NK-92 treated with Interleukin-12 subunit alpha and Interleukin-12 subunit beta, amount 100 ng/mL, for 24 hours (cell line): Measurements from ENCODE around the gene SGSH.
"Not testable (repeated sequence)": the region's sequence is repeated elsewhere in the genome, so short reads cannot be mapped to it uniquely, and the experiment has no call there.

Experiments used
- DNase-seq: peaks from one replicate; lab custom pipeline; 2025; lab: John Stamatoyannopoulos, UW

Gene SGSH

DNA sequence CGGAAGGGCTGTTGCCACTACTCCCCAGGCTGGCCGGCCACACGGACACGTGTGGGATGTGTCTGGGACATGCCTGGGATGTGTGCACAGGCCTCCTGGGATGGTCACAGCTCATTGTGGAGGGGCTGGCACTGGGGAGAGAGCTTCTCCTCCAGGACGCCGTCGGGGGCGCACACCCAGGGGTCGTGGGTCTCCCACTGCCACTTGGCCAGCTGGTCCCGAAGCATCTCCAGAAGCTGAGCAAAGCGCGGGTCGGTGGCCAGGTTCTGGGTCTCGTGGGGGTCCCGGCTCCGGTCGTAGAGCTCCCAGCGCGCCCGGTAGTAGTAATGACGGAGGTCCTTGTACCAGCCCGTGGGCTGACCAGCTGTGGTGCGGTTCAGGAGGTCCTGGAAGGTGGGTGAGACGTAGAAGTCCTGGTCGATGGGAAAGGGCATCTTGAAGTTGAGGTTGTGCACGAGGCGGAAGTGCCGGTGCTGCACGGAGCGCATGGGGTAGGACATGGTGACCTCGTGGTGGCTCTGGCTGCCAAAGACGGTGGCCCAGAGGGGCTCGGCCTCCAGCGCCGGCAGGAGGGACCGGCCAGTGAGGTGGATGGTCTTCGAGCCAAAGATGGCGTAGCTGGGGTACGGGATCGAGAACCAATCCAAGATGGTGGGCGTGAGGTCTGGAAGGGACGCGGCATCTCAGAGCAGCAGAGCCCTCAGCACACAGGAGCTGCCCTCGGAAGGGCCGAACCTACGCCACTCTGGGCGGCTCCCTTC, 9.6 kb downstream of the SGSH start:
- DNase-seq = no peak

DNA sequence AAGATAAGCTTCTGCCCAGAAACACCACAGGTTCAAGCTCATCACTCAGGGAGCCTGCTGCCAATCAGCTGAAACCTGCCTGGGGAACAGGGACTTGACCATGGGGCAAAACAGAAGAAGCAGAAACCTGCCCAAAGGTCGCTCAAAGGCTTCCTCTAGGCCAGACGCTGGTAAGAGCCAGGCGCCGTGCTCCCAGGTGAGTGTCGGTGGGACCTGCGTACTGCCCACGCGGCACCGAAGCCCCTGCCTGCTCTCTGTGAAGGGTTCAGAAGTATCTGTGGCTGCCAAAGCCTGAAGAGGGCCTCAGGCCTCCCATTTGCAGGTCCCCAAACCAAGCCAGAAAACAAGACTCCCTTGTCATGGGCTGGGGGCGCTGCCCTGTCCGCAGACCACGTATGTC, 10.4 kb downstream of the SGSH start:
- DNase-seq = no peak

DNA sequence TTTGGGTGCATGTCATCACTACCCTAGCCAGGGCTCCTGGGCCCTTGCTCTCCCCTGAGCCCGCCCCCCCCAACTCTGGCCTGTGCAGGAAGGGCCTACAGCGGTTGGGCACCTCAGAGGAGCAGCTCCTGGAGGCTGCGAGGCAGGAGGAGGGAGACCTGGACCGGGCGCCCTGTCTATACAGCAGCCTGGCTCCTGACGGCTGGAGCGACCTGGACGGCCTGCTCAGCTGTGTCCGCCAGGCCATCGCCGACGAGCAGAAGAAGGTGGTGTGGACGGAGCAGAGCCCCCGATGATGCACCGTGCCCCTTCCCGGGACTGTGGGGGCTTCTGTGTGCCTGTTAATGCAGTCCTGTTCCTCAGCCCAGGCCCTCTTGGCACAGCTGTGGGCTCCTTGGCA, 12.1 kb downstream of the SGSH start:
- no peak for DNase-seq

DNA sequence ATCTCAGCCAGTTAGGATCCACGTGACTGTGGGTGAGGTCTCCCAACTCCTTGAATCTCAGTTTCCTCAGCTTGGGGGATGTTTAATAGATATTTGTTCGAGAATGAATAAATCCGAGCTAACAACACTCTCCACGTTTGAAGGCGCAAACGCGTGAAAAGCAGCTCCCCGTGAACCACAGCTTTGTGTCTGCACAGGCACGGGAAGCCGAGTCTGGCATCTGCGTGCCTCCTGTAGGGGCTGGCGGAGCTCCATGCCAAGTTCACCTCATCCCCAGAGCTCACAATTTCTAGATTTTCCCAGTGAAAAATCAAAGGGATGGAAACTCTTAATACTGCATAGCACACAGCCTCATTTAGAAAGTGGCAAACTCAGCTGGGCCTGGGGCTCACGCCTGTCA, 14.3 kb downstream of the SGSH start:
- no peak for DNase-seq

DNA sequence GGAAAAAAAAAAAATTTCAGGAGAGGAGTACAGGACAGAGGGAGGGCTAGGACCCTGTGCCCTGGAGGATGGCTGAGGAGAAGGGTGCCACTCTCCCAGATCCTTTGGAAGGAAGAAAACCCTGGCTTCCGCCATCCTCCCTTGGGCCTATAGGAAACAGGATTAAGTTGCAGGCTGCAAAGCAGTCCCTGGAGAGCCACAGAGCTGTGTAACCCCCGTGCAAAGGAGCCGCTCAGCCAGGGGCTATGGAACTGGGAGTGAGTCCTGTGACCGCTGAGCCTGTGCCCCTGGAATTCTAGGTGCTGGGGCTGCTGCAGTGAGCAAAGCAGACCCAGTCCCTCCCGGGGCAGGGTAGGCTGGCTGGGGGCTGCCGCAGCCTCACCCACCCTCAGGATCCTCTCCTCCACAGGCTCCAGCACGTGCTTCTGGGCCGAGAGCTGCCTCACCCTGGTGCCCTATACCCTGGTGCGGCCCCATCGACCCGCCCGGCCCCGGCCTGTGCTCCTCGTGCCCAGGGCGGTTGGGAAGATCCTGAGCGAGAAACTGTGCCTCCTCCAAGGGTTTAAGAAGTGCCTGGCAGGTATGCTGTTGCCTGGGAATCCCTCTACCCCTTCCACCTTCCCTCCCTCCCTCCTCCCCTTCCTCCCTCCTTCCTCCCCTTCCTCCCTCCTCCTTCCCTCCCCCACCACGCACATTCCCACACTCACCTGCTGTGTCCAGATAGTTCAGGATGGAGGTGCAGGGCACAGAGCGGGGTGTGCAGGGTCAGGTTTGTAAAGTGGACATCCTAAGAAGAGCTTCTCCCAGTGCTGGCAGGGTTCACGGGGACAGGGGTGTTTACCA, 15.3 kb downstream of the SGSH start:
- no peak for DNase-seq

DNA sequence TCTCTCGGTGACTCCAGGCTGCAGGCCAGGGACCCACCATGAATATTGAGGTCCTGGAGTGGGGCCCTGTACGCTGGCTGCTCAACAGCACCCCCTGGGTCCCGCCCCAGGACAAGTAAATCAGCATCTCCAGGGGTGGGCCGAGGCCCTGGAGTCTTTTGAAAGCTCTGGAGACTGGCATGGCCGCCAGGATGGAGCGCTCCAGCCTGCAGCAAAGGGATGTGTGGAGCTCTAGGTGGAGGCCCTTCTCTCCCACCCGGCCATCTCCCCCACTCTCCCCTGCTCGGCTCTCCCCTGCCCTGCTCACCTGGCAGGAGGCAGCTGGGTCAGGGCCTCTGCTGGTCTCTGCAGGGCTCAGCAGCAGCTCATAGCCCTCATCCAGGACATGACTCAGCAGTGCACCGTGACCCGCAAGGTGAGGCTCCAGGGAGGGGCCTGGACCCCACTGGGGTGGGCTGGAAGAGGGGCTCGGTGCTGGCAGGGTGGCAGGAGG, 16.6 kb downstream of the SGSH start:
- DNase-seq = no peak

DNA sequence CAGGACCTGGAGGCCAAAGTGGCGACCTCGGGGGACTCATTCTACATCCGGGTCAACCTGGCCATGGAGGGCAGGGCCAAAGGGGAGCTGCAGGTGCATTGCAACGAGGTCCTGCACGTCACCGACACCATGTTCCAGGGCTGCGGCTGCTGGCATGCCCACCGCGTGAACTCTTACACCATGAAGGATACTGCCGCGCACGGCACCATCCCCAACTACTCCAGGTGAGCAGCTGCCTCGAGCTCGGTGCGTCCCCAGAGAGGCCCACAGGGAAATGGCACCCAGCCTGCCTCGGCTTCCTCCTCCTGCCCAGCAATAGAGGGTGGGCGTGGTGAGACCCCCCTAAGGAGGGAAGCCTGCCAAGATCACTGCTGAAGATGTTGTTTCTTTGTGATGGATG, 17.9 kb downstream of the SGSH start:
- no peak for DNase-seq

DNA sequence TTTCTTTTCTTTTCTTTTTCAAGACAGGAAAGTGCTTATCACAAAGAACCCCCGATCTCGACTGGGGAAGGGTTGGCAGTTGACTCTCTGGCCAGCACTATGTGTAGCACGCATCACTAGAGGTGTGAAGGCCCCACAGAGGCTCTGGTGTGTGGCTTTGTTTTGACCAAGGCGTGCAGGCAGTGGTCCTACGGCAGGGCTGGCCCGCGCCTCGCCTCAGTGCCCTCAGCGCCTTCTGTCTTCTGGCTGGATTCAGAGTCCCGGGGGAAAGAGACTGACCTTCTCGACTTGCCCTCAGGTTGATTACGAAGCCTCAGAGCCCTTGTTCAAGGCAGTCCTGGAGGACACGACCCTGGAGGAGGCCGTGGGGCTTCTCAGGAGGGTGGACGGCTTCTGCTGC, 18.7 kb downstream of the SGSH start:
- no peak for DNase-seq

DNA sequence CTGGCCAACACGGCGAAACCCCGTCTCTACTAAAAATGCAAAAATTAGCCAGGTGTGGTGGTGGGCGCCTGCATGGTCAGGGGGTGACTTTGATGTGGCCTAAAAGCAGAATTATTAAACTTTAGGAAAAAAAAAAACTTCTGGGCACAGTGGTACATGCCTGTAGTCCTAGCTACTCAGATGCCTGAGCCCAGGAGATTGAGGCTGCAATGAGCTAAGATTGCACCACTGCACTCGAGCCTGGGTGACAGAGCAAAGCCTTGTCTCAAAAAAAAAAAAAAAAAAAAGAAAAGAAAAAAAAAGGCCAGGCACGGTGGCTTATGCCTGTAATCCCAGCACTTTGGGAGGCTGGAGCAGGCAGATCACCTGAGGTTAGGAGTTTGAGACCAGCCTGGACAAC, 20.8 kb downstream of the SGSH start:
- DNase-seq = not testable (repeated sequence)

DNA sequence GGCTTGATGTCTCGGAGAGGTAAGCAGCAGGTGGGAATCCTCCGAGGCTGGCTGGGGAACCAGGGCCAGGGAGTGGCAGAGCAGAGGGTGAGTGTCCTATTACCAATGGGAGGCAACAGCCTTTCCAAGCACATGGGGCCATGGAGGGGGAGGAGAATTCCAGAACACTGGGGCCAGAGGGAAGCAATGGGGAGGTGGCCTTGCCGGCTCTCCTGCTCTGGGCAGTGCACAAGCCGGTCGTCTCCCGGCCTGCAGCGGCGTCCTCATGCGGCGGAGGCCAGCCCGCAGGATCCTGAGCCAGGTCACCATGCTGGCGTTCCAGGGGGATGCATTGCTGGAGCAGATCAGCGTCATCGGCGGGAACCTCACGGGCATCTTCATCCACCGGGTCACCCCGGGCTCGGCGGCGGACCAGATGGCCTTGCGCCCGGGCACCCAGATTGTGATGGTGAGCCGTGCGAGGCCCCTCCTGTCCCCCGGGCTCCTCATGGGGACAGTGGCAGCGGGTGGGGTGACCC, 21.9 kb downstream of the SGSH start:
- DNase-seq = no peak

DNA sequence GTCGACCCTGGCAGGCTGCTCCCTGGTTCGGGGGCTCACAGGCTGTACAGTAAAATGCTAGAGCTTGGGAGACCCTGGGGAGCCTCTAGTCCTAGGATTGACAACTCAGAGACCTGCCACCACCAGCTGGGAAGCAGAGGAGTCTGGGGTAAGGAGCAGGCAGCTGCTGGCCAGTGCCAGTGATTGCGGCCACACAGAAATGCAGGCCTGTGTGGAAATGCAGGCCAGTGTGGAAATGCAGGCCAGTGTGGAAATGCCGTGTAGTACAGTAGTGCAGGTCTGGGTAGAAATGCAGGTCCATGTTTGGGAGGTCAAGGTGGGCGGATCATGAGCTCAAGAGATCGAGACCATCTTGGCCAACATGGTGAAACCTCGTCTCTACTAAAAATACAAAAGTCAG, 23.5 kb downstream of the SGSH start:
- no peak for DNase-seq

DNA sequence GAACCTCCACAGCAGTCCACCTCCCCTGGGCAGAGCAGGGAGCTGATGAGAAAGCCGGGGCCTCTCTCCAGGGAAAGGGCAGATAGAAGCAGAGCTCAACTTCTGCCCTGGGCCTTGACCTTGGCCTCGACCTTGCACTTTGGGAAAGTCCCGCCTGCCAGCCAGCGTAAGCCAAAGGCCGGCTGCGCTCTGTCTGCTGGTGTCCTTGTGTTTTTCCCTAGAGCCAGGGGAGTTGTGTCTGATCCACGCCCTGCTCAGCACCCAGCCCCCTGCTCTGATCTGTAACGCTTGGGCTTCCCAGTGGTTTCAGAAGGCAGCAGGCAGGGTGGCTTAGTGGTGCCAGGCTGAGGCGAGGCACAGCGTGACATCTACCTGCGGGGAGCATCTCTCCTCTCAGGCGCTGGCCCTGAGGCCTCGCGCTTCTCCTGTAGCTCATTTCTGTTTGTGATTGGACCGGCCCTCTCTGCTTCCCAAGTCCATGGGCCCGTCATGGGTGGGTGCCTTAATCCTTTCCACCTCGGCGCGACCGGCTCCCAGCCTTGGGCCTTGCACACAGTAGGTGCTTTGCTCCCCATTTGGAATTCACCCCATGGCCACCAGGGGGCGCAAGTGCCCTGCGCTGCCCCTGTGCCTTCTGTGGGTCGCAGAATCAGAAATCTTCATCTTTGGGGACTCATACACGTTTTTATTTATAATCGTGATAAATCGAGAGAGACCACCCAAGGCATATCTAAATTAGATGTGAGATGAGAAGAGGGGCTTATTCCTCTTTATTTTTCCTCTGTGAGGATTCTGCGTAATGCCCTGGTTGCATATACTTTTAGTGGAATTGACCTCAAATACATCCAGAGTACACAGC, 24.2 kb downstream of the SGSH start:
- DNase-seq = no peak

DNA sequence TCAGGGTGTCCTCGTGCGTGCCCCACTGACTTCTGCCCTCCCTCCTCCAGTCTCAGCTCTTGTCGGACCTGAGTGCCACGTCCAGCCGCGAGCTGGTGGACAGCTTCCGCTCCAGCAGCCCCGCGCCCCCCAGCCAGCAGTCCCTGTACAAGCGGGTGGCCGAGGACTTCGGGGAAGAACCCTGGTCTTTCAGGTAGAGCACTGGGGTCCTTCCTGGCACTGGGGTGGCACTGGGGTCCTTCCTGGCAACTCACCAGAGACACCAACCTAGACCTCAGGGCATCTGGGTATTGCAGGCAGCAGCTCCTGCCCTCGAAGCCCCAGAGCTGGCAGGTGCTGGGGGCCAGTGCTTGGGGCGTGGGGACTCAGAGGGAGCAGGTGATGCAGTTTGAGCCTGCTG, 25.0 kb downstream of the SGSH start:
- no peak for DNase-seq

DNA sequence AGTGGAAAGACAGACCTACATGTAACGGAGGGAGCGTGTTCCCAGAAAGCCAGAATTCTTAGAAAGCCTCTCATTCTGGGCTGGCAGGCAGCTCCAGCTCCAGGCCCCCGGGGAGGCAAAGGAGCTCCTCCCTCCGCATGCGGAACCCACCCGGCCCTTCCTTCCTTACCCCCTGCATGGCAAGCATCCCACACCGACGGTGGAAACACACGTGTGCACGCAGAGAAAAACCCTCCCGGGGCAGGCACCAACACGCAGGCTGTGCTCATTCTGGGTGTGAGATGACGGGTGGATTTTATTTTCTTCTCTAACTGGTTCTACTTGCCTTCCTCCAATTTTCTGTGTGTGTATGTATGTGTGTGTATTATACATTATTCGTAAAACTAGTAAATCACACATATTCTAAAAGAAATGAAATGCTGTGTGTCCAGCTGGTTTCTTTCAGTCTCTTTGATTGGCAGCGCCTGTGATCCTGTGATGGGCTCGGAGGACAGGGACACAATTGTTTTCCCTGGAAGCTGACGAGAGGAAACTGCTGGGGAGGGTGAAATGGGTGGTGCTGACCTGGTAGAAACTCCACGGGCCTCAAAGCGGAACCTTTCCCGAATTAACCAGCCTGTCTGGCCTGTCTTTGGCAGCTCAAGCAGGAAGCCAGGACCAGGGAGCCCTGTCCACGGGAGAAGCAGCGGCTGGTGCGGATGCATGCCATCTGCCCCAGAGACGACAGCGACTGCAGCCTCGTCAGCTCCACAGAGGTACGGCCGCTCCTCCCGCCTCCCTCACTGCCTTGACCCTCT, 28.1 kb downstream of the SGSH start:
- DNase-seq = no peak

DNA sequence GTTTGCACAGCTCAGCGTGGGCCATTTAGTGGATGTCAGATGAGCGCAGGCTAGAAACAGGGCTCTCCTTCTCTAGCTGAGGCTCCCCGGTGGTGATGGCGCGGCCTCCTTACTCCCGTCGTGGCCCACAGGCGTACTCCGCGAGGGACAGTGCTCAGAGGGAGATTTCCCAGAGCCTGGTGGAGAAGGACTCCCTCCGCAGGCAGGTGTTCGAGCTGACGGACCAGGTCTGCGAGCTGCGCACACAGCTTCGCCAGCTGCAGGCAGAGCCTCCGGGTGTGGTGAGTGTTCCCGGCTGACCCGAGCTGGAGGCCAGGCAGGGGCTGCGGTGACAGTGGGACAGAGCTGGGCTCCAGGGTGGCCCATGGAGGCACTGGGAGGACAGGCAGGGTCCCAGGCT, 28.9 kb downstream of the SGSH start:
- no peak for DNase-seq

DNA sequence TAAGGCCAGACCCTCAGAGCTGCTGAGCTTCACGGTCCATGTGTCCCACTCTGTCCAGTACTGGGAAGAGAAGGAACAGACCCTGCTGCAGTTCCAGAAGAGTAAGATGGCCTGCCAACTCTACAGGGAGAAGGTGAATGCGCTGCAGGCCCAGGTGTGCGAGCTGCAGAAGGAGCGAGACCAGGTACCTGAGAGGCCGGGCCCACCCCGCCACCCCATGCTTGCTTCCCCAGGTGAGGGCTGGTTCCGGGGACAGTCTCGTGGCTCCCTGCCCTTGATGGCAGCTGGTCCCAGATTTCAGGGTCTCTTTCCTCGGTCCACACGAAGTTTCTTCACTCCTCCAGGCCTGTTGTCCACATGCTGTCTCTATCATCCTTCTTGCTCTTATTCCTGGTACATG, 29.4 kb downstream of the SGSH start:
- no peak for DNase-seq

DNA sequence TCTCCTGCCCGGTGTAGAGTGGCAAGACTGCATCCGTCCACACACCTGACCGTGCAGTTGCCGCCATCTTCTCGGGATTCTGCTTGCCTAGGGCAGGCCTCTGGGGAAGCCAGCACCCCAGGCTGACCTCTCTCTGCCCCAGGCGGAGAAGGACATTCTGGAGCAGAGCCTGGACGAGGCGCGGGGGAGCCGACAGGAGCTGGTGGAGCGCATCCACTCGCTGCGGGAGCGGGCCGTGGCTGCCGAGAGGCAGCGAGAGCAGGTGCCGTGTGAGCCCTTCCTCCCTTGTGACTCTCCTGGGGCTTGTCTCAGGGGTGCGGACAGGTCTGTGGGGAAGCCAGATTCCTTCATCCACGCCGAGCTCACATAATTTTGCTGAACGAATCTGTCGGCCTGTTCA, 30.5 kb downstream of the SGSH start:
- no peak for DNase-seq

DNA sequence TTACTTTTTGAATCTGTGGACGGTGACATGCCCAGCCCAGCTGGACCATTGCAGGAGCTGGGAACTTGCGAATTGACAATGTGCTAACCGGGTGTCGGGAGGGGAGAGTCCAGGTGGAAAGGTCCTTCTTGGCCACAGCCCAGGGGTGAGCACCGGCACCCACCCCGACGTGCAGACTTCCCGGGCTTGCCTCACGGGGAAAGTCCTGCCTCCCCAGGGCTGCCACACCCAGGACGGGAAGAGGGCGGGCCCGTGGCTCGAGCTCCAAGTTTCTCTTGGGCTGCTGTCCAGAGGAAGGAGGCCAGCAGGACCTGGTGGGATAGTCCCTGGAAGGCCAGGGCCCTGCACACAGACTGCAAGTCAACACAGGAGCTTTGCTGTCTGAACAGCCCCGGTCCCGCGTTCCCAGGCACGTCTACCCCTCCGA, 32.6 kb downstream of the SGSH start:
- DNase-seq = no peak

DNA sequence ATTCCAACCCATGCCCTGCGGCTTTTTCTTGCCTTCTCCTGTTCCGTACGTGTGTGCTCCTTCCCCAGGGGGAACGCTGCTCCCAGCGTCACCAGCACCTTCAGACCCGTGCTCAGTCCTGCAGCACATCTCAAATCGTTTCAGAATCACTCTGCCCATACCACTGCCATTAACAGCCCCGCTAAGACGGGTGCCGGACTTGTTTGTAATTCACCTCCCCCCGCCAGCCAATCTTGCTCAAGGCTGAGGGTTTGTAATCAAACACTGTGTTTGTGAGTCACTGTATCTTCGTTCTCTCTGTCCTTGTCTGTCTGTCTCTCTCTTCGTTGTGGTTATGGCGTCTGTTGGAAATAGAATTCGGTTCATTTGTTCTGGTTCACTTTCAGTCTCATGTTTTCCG, 33.0 kb downstream of the SGSH start:
- DNase-seq = no peak

DNA sequence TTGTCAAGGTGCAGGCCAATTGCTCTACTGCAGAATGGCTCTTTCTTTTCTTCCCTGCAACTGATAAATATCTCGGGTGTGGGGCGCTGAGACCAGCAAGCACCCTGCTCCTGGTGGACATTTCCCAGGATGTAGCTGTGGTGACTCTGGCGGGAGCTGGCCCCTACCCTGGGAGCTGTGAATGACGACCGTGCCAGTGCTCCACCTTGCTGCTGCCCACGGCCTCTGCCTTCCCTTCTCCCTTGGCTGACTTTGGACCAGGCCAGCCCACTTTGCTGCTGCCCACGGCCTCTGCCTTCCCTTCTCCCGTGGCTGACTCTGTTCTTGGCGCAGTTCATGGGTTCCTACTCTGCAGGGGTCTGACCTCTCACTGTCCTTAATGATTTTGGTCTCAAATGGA, 34.2 kb downstream of the SGSH start:
- no peak for DNase-seq

DNA sequence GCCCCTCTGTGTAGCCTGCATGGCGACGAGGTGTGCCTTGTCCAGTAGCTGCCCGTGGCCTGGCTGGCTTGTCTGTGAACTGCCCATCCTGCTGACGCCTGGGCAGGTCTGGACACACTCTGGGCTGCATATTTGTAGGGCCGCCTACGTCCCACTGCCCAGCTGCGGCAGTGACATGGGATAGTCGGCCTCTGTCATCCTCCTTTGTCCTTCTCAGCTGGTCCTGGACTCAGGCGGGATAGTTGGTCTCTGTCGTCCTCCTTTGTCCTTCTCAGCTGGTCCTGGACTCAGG, 35.8 kb downstream of the SGSH start:
- DNase-seq = no peak
